HG03558 (cell line): ENCODE results near the gene WIPF3.
A peak's percentile ranks its signal among the peaks of the same experiment; 100 is the strongest.

Experiments used
- ATAC-seq: cut with Tn5 transposase; IDR thresholded peaks from one replicate; pipeline ENCODE4 v1.9.1; 2021; ENCODE audit warnings: moderate number of reproducible peaks; ENCODE audit not compliant: unreplicated experiment; ENCODE audit errors: extremely low read depth

The WIPF3 gene

GRCh38 chr7:29808075-29808801 lies 1.9 kb downstream of the WIPF3 start:
- no peak for ATAC-seq

- ATAC-seq: no peak
Observed at GRCh38 chr7:29809533-29810155, 3.3 kb downstream of the WIPF3 start.

DNA sequence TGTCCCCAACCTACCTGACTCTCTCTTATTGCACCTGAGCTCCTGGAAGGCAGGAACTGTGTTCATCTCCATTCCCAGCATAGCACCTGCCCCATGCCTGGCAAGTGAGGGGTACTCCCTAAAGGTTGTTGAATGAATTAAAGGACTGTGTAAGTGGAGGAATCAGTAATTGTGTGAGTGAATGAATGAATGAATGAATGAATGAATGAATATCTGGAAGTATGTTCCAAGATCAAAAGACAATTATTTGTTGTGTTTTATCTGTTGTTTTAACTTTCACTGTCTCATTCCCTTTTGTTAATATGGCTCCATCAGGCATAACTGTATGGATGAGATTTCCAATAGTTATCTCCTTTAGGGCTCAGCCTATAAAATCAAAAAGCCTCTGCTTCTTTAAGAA lies 4.0 kb downstream of the WIPF3 start:
- ATAC-seq: no peak

DNA sequence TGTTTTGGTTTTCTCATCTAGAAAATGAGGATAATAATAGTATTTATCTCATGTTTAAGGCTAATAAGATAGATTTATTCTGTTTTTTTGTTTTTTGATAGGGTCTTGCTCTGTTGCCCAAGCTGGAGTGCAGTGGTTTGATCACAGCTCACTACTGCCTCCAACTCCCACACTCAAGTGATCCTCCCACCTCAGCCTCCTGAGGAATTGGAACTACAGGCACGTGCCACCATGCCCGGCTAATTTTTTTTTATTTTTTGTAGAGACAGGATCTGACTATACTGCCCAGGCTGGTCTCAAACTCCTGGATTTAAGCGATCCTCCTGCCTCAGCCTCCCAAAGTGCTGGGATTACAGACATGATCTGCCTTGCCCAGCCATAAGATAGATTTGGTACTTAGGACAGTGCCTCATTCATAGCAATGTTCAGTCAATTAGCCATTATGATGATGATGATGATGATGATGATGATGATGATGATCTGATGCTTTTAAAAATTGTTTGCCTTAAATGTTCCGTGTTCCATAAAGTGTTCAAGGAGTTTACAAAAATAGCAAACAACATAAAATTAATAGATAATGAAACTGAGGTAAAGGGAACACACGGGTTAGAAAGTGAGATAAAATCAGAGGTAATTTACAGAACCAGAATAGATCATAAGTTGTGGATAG lies 4.6 kb downstream of the WIPF3 start:
- no peak for ATAC-seq

- ATAC-seq: no peak
Observed at GRCh38 chr7:29811586-29811985, 5.3 kb downstream of the WIPF3 start.

DNA sequence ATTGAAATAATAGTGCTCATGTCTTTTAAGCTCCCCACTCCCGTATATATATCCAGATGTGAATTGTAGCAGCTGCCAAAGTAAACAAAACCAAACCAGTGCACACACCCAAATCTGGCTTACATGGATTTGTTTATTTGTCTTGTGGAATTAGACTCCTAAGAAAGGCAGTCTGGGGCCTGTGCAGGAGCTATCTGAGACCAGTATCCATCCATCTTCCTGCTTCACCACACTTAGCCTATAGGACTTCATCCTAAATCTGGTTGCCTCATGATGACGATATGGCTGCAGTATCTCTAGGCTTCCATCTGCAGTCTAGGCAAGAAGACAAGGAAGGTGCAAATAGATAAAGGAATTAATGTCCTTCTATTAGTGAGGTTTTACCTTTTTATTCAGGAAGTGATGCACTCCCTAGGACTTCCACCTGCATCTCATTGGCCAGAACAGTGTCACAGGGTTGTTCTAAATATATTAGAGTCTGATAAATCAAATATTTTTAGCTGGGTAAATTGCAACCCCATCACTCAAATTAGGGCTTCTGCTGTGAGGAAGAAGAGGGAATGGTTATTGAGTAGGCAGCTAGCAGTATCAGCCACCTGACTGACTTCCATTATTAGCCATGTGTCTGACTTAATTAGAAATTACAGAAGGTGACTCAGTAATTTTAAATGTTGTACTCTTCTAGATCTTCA lies 6.0 kb downstream of the WIPF3 start:
- ATAC-seq: no peak

- no peak for ATAC-seq
Observed at GRCh38 chr7:29815181-29816105, 9.1 kb downstream of the WIPF3 start.

DNA sequence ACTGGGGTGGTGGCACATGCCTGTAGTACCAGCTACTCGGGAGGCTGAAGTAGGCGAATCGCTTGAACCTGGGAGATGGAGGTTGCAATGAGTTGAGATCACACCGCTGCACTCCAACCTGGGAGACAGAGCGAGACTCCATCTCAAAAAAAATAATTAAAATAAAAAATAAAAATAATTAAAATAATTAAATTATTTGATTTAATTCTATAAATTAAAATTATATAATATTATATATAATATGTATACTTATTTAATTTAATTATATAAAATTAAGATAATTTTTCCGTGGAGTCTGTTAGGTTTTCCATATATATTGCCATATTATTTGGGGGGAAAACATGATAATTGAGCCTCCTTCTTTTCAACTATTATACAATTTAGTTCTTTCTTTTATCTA lies 12.0 kb downstream of the WIPF3 start:
- no peak for ATAC-seq

GRCh38 chr7:29825775-29826529 lies 19.6 kb downstream of the WIPF3 start:
- peak; percentile 64 for ATAC-seq

DNA sequence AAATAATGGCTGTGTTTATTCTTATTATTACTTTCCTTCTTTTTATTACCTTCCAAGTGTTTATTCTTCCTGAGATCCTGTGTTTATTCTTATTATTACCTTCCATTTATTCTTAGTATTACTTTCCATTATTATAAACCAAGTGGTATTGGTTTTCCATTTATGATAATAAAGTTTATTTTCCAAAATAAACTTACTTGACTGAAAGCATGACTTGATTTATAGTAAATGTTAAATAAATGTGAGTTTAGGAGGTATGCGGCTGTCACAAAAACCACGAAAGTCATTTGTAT lies 20.2 kb downstream of the WIPF3 start:
- no peak for ATAC-seq

- ATAC-seq: no peak
Observed at GRCh38 chr7:29826904-29827303, 20.6 kb downstream of the WIPF3 start.

- ATAC-seq: no peak
Observed at GRCh38 chr7:29831705-29832104, 25.4 kb downstream of the WIPF3 start.

DNA sequence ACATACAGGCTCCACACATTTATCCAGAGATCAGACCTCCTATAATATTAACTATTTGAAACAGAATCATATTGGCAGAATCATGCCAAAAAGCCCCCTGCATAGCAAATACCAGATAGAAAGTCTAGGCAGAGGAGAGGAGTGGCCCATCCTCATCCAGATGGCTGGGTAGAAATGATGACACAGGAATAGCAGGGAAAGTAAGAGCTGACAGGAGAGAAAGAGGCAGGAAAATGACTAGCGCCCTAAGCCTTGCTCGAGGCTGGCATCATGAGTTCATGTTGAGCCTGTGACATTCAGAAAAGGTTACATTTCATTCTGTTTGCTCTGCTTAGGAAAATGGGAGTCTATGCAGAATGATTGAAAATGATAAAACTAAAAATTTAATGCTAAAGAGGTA lies 27.6 kb downstream of the WIPF3 start:
- ATAC-seq: no peak

DNA sequence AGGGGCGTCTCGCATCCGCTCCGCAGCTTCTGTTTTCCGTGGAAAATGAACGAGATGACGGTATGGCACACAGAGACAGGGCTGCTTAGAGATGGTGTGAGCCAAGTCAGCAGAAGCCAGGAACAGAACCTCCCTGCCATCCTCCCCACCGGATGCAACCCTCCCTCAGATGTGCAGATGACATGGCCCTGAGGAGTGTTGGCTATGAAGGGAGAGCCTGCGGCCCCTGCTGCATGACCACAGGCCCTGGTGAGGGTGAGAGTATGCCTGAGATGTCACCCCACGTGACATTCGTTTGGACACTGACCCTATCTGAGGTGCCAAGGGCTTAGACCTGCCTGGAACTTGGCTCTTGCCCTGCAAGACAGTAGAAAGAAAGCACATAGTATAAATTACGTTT lies 29.4 kb downstream of the WIPF3 start:
- ATAC-seq: no peak

DNA sequence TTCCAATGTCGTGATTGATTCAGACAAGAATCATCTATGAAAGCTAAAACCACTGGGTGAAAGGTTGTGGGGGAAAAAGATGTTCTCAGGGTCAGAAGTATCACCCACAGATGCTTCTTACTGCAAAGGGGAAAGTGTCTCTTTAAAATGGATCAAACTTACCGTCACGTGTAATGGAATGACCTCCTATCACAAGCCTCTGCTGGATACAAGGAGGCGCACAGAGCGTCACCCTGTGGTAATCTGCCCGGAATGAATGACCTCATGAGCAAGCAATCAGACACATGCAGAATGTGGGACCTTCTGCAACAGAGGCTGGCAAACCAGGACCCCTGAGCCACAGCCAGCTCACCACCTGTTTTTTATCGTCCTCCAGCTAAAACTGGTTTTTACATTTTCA lies 33.0 kb downstream of the WIPF3 start:
- ATAC-seq: no peak

DNA sequence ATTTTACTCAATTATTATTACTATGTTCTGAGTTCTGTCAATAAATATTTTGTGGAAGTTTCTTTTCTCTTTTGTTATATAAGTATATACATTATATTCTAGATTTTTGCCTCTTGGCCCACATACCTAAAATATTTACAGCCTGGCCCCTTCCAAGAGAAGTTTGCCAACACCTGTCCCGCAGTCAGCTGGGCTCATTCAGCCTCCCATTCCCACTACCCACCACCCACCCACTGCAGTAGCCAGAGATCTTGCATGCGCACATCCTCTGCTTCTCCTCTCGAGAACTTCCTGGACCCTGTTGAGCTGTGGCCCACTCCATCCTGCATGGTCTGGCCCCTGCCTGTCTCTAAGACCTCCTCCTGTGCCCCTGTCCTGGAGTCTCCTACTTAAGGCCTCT lies 33.6 kb downstream of the WIPF3 start:
- ATAC-seq: no peak

GRCh38 chr7:29840701-29841100 lies 34.4 kb downstream of the WIPF3 start:
- ATAC-seq: no peak

DNA sequence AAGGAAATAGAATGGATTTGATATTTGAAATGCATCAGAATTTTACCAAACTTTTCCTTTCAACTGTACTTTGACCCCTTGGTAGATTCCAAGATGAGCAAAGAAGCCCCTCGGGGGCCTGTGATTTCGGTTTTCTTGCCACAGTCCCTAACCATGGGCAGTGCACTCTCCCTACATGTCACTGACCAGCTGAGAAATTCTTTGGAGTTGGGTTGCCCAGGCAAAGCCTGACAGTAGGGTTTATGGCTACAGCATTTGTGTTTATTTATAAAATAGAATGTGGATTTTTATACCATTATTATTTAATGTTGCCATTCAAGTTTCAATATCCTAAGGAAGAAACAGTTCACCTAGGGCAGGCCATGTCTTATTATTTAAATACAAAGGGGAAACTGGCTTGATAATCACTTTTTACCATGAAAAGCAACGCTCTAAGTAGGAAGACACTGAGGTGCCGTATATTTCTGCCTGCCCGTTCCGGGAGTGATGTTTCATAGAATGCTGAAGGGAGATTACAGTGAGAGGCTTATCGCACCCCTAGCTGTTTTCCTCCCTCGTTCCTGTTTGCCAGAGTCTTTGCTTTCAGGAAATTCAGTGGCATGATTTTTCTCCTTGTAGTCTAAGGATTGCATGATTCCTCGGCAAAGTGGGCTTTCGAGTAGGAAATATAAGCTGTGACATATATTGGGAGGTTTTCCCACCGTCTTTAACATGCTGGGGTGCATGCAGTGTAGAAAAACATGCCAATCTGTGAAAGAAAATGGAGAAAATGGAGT lies 35.8 kb downstream of the WIPF3 start:
- ATAC-seq: no peak

DNA sequence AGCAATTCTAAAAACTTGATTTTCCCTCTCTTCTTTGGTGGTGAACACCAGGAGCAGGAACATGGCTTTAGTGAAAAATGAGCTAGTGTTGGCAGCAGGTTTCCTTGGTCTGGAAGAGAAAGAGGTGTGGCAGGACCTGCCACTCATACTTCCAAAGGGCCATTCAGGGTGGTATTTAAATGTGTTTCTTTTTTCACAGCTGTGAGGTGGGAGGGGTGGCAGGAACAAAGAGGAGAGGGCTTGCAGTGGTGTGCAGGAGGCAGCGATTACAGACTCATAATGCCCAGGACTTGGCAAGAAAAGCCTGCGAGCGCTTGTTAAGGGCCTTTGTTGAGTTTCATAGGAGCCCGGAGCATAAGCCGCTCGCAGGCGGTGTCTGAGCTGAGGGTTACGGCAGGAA lies 36.8 kb downstream of the WIPF3 start:
- no peak for ATAC-seq
